Testis (tissue), 3 donors: ENCODE data around the gene MEOX1. TPM values are rescaled to one million over a fixed set of nuclear protein-coding genes. Genes with fewer than 3 reads are reported as not detected.
"Not testable (repeated sequence)": the region's sequence is repeated elsewhere in the genome, so short reads cannot be mapped to it uniquely, and the experiment has no call there.

Experiments
- DNase-seq: peaks from one replicate; pipeline ENCODE4 v3.0.0-alpha.2; 2019
- H3K27ac ChIP-seq, 2 donors: fragments of 200-600 bp; sonication (generic); one replicate each; pipeline ENCODE4 v1.5.1; 2019
- H3K27me3 ChIP-seq: fragments of 200-600 bp; sonication (generic); one replicate; pipeline ENCODE4 v1.5.1; 2019
- H3K36me3 ChIP-seq: fragments of 200-600 bp; sonication (generic); one replicate; pipeline ENCODE4 v1.5.1; 2017; ENCODE audit warnings: low read depth; ENCODE audit errors: missing control alignments
- H3K4me1 ChIP-seq: fragments of 200-600 bp; sonication (generic); one replicate; pipeline ENCODE4 v1.5.1; 2019
- H3K4me3 ChIP-seq, 2 donors: fragments of 200-600 bp; sonication (generic); one replicate each; pipeline ENCODE4 v1.5.1; 2017 to 2019
- H3K9me3 ChIP-seq: fragments of 200-600 bp; sonication (generic); one replicate; pipeline ENCODE4 v1.5.1; 2017
- POLR2A ChIP-seq: fragments of 450-650 bp; IDR thresholded peaks from one replicate; pipeline ENCODE4 v1.6.1; 2017; ENCODE audit warnings: antibody characterized with exemption, mild to moderate bottlenecking, moderate library complexity
- WGBS, 2 donors: methylation state at CpG; one replicate each; pipeline ENCODE4 v1.1.5; 2018; 5-methylcytosine and 5-hydroxymethylcytosine counted together
- intact Hi-C: fragments of 100-400 bp; cut with DNase I; formaldehyde crosslinking; loops from one replicate; pipeline ENCODE4 v1.15.1; 2023; ENCODE audit warnings: low total_unique reads
- polyA plus RNA-seq: library from polyadenylated mRNA; stranded (reverse); fragments of 350-450 nt; fragmentation: Illumina TruSeq; extraction: RNeasy Lipid Tissue Mini Kit (QIAGEN cat#74804); gene quantifications from one replicate; pipeline ENCODE4 v1.2.3, GENCODE V29; 2014; ENCODE audit warnings: low read depth, low replicate concordance; ENCODE audit not compliant: insufficient read depth
- total RNA-seq, 2 donors: library from RNA; depleted of rRNA; stranded (reverse); fragments of >200 nt; gene quantifications; one replicate each; pipeline ENCODE4 v1.2.3, GENCODE V29; 2016
- TF ChIP-seq, protein P1 (sequence below), 3 experiments: fragments of 450-650 bp in 2 of 3; fragments of 200-600 bp in 1 of 3; sonication (generic) in 1 of 3; IDR thresholded peaks; one replicate each; pipeline ENCODE4 v1.5.1; 2016 to 2019; ENCODE audit warnings: antibody characterized with exemption in 3 of 3, mild to moderate bottlenecking in 2 of 3, moderate library complexity in 1 of 3

Gene MEOX1
- total and polyA plus RNA-seq, 3 donors from 2014 or later, result 0.12 to 6.1 (median 2.8) TPM

- TF ChIP-seq, protein P1, sequence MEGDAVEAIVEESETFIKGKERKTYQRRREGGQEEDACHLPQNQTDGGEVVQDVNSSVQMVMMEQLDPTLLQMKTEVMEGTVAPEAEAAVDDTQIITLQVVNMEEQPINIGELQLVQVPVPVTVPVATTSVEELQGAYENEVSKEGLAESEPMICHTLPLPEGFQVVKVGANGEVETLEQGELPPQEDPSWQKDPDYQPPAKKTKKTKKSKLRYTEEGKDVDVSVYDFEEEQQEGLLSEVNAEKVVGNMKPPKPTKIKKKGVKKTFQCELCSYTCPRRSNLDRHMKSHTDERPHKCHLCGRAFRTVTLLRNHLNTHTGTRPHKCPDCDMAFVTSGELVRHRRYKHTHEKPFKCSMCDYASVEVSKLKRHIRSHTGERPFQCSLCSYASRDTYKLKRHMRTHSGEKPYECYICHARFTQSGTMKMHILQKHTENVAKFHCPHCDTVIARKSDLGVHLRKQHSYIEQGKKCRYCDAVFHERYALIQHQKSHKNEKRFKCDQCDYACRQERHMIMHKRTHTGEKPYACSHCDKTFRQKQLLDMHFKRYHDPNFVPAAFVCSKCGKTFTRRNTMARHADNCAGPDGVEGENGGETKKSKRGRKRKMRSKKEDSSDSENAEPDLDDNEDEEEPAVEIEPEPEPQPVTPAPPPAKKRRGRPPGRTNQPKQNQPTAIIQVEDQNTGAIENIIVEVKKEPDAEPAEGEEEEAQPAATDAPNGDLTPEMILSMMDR (IDR thresholded peaks at IDR 0.05), result no peak
- TF ChIP-seq POLR2A, result no peak
- no peaks in the 10 kb centered on the region for H3K27me3 ChIP-seq
- H3K36me3 ChIP-seq, result no peaks in the 10 kb centered on the region
- H3K4me3 ChIP-seq, result no peak overlapping the region
- DNase-seq, result no peak
- no peaks in the 10 kb centered on the region for H3K9me3 ChIP-seq
- 69 to 82% methylated on average over 6 of the region's 6 CpGs for WGBS, 2 donors
- peaks cover 6% of the 10 kb centered on the region for H3K4me1 ChIP-seq
- intact Hi-C loops, result no loop called here
- H3K27ac ChIP-seq, result no peak overlapping the region
These were observed 29.6 kb upstream of the MEOX1 start for GRCh38 chr17:43691317-43691693.

- TF ChIP-seq, protein P1 (IDR thresholded peaks at IDR 0.05), result no peak
- no peak for TF ChIP-seq POLR2A
- H3K27me3 ChIP-seq, result no peaks in the 10 kb centered on the region
- intact Hi-C loops, result no loop called here
- H3K27ac ChIP-seq, result no peak overlapping the region
- DNase-seq, result no peak
- H3K36me3 ChIP-seq, result no peaks in the 10 kb centered on the region
- 75 to 94% methylated on average over 4 to 8 of the region's 9 CpGs for WGBS, 2 donors
- no peaks in the 10 kb centered on the region for H3K9me3 ChIP-seq
- no peak overlapping the region for H3K4me3 ChIP-seq
- H3K4me1 ChIP-seq, result peaks cover 3% of the 10 kb centered on the region
These were observed 29.0 kb upstream of the MEOX1 start for GRCh38 chr17:43690624-43691316.

DNA sequence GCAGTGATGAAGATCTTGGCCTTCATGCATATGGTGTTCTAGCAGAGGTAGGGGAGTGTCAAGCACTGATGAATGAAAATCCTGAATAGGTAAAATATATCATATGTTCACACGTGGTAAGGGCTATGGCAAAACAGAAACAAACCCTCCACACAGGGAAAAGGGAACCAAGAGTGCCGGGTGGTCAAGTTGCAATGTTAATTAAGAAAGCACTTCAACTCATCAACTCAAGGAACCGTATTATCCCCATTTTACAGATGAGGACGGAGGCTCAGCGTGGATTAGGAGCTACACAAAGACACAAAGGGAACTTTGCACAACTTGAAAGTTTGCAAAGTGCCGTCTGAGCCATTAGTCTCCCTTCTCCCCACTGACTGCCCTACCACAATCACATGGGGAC is 28.1 kb upstream of the MEOX1 start:
- TF ChIP-seq POLR2A, result no peak
- TF ChIP-seq, protein P1 (IDR thresholded peaks at IDR 0.05), result no peak
- no peaks in the 10 kb centered on the region for H3K36me3 ChIP-seq
- no peak overlapping the region for H3K27ac ChIP-seq
- intact Hi-C loops, result no loop called here
- 70 to 83% methylated on average over 6 of the region's 6 CpGs for WGBS, 2 donors
- no peak for DNase-seq
- no peaks in the 10 kb centered on the region for H3K9me3 ChIP-seq
- no peaks in the 10 kb centered on the region for H3K27me3 ChIP-seq
- H3K4me3 ChIP-seq, result no peak overlapping the region
- H3K4me1 ChIP-seq, result peaks cover 3% of the 10 kb centered on the region

GRCh38 chr17:43689131-43689530 is 27.4 kb upstream of the MEOX1 start:
- H3K27me3 ChIP-seq, result no peaks in the 10 kb centered on the region
- no peak overlapping the region for H3K4me3 ChIP-seq
- WGBS, 2 donors, result 78 to 87% methylated on average over 3 of the region's 3 CpGs
- TF ChIP-seq, protein P1 (IDR thresholded peaks at IDR 0.05), result no peak
- TF ChIP-seq POLR2A, result no peak
- no peaks in the 10 kb centered on the region for H3K36me3 ChIP-seq
- no peak overlapping the region for H3K27ac ChIP-seq
- no peaks in the 10 kb centered on the region for H3K4me1 ChIP-seq
- no peaks in the 10 kb centered on the region for H3K9me3 ChIP-seq
- intact Hi-C loops, result no loop called here
- no peak for DNase-seq

- intact Hi-C loops, DNase-seq, H3K9me3 ChIP-seq, H3K27ac ChIP-seq, H3K4me3 ChIP-seq, H3K27me3 ChIP-seq, H3K36me3 ChIP-seq, H3K4me1 ChIP-seq: not testable (repeated sequence)
- WGBS, 2 donors, result 89 to 95% methylated on average over 9 of the region's 9 CpGs
These were observed 25.2 kb upstream of the MEOX1 start for GRCh38 chr17:43686957-43687356.
